ENCODE data around the gene DNAJC30.

DNA sequence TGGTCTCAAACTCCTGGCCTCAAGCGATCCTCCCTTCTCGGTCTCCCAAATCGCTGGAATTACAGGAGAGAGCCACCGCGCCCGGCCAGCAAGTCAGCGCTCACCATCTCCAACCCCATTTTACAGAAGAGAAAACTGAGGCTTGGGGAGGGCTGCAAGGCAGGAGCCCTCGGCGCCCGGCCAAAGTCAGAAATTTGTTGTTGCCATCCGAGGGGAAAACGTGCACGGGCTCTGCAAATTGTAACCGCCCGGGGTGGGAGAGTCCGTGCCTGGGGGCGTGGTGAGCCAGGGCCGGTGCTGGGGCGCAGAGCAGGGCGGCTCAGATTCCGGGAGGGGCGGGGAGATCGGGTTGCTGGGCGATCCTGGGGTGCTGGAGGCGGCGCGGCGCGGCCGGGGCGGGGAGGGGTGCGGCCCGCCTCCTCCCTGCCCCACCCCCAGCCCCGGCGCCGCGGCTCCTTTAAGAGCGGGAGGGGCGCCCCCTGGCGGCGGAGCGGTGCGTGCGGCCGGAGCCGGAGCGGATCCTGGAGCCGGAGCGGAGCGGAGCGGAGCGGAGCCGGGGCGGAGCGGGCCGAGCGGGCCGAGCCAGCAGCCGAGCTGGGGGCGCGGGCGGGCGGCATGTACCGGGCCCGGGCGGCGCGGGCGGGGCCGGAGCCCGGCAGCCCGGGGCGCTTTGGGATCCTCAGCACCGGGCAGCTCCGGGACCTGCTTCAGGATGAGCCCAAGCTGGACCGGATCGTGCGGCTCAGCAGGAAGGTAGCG lies 15.7 kb downstream of the DNAJC30 start, which contains the start of gene VPS37D:
- TF ChIP-seq, protein P1, sequence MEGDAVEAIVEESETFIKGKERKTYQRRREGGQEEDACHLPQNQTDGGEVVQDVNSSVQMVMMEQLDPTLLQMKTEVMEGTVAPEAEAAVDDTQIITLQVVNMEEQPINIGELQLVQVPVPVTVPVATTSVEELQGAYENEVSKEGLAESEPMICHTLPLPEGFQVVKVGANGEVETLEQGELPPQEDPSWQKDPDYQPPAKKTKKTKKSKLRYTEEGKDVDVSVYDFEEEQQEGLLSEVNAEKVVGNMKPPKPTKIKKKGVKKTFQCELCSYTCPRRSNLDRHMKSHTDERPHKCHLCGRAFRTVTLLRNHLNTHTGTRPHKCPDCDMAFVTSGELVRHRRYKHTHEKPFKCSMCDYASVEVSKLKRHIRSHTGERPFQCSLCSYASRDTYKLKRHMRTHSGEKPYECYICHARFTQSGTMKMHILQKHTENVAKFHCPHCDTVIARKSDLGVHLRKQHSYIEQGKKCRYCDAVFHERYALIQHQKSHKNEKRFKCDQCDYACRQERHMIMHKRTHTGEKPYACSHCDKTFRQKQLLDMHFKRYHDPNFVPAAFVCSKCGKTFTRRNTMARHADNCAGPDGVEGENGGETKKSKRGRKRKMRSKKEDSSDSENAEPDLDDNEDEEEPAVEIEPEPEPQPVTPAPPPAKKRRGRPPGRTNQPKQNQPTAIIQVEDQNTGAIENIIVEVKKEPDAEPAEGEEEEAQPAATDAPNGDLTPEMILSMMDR (IDR thresholded peaks at IDR 0.05) = peak; percentile 89 to 99 (median 97)
- peak in 1 of 2 donors; percentile 28 for TF ChIP-seq EP300 (IDR thresholded peaks at IDR 0.05)
- peak in 1 of 2 donors; percentile 52 for TF ChIP-seq POLR2A (IDR thresholded peaks at IDR 0.05)

Measured in tibial nerve (tissue), 4 donors.